Keratinocyte (primary cell): Measurements from ENCODE around the gene CAP1.

Source experiments
- EZH2 ChIP-seq: IDR thresholded peaks from one replicate; pipeline ENCODE4 v1.6.1; 2012; ENCODE audit warnings: inconsistent platforms, mild to moderate bottlenecking, low read length, moderate library complexity
- TF ChIP-seq, protein P1 (sequence below), 3 experiments: IDR thresholded peaks in 1 of 3; conservative IDR thresholded peaks in 1 of 3; optimal IDR thresholded peaks in 1 of 3; 2 replicates in 2 of 3; 3 replicates in 1 of 3; pipeline versions ENCODE3 to v1.5.1; 2011; ENCODE audit warnings: low read length in 3 of 3, mild to moderate bottlenecking in 3 of 3, moderate library complexity in 2 of 3, control low read depth in 1 of 3, inconsistent platforms in 1 of 3; ENCODE audit not compliant: insufficient read depth in 2 of 3; ENCODE audit errors: extremely low read depth in 1 of 3

DNA sequence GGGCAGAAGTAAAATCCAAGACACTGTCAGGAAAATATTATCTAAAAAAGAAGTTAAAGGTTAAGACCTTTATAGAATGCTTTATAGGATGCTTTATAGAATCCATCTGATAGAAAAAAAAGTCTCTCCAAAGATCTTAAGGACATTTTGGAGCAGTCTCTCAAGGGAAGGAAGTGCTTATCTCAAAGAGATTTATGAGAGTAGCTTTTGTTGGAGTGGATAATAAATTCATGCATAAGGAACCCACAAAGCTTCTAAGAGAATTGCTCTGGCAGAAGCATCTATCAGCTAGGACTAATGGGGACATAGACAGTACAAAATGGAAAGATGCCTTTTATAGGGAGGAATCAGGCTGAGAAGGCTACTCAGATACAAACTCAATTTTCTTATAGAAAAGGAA lies 12.9 kb upstream of the CAP1 start:
- TF ChIP-seq, protein P1, sequence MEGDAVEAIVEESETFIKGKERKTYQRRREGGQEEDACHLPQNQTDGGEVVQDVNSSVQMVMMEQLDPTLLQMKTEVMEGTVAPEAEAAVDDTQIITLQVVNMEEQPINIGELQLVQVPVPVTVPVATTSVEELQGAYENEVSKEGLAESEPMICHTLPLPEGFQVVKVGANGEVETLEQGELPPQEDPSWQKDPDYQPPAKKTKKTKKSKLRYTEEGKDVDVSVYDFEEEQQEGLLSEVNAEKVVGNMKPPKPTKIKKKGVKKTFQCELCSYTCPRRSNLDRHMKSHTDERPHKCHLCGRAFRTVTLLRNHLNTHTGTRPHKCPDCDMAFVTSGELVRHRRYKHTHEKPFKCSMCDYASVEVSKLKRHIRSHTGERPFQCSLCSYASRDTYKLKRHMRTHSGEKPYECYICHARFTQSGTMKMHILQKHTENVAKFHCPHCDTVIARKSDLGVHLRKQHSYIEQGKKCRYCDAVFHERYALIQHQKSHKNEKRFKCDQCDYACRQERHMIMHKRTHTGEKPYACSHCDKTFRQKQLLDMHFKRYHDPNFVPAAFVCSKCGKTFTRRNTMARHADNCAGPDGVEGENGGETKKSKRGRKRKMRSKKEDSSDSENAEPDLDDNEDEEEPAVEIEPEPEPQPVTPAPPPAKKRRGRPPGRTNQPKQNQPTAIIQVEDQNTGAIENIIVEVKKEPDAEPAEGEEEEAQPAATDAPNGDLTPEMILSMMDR (optimal IDR thresholded peaks at IDR 0.05 in 1 of 3, IDR thresholded peaks at IDR 0.05 in 1 of 3, conservative IDR thresholded peaks at IDR 0.05 in 1 of 3; ENCODE audit: extremely low read depth in 1 of 3, insufficient read depth in 2 of 3, low read length in 3 of 3): no peak
- no peak for TF ChIP-seq EZH2
